ENCODE data around the gene FHIT.

Gene FHIT

DNA sequence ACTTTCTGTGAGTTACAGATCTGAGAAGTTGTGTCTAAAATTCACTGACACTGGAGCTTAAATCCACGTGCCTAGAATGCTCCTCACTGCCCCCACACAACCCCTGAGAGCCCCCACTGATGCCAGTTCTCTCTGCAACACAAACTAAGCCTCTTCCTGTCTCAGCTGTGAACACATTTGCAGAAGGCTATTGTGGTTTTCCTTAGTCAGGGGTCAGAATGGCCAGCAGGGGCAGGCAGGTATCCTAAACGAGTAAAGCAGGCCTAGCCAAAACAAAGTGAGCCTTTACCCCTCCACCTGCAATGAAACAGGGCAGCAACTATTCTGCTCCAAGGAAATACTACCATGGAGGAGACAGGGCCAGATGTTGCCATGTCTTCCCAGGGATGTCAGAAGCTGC, 78.6 kb downstream of the FHIT start:
- DNase-seq (ENCODE audit: low read depth in 2 of 3, low spot score in 1 of 3): no peak

DNA sequence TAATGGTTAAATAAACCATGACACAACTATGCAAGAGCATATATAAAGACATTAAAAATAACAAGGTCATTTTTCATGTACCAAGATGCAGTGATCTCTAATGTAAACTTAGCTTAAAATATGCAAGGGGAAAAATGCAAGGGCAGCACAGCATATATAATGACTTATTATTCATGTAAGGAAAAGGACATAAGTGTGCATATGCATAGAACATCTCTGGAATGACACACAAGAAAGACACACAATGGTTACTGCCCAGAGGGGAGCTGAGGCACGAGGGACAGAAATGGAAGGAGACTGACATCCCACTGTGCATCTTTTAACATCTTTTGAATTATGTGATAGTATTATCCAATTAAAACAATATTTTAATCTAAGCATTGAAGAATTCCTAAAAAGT, 79.0 kb downstream of the FHIT start:
- no peak for DNase-seq (ENCODE audit: low read depth in 2 of 3, low spot score in 1 of 3)

DNA sequence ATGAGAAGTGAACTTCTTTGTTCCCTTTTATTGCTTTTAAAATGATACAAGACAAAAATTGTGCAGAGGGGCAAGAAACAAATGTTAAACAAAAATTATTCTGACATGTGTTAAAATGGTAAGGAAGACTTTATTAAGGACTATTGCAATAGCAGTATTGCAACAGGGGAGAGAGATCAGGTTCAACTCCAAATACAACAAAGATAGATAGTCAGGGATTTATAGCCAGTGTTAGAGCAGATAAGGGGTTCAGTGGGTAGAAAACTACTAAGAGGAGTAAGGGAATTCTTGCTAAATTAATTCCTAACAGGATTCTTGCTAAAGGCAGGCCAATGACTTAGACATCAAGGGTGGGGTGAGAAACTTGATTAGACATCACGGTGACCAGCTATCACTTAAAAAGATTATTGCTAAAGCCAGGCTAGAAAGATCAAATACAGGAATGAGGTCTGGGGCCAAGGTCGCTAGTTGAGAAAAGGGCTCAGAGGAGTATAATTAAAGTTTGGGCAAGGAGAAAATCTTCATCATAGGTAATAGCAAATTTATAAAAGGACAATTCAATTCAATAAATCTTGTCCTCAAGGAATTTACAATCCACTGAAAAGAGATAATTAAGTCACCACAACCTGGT, 81.5 kb downstream of the FHIT start:
- DNase-seq (ENCODE audit: low read depth in 2 of 3, low spot score in 1 of 3): no peak

- DNase-seq (ENCODE audit: low read depth in 2 of 3, low spot score in 1 of 3): no peak
These were observed 83.0 kb downstream of the FHIT start for GRCh38 chr3:61168286-61168685.

- DNase-seq (ENCODE audit: low read depth in 2 of 3, low spot score in 1 of 3): no peak
These were observed 88.3 kb downstream of the FHIT start for GRCh38 chr3:61162965-61163364.

- no peak for DNase-seq (ENCODE audit: low read depth in 2 of 3, low spot score in 1 of 3)
These were observed 92.6 kb downstream of the FHIT start for GRCh38 chr3:61158667-61159066.

DNA sequence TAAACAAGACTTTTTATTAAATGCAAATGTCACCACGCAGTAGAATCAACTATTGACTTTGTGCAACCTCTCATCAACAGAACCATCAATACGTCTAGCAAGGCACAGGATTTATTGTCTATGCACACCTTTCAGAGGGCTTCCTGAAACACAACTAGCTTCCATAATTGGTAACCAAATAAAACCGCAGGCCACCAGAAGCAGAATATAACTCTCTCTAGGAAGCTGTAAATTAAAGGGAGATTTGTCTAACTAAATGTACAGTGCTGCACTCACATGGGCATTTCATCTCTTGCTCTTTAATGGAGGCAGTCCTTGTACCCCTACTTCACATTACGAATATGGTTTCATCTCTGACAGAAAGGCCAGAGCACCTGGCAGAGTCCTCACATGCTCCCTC, 93.0 kb downstream of the FHIT start:
- no peak for DNase-seq (ENCODE audit: low read depth in 2 of 3, low spot score in 1 of 3)

- DNase-seq (ENCODE audit: low read depth in 2 of 3, low spot score in 1 of 3): no peak
These were observed 93.8 kb downstream of the FHIT start for GRCh38 chr3:61157414-61157813.

DNA sequence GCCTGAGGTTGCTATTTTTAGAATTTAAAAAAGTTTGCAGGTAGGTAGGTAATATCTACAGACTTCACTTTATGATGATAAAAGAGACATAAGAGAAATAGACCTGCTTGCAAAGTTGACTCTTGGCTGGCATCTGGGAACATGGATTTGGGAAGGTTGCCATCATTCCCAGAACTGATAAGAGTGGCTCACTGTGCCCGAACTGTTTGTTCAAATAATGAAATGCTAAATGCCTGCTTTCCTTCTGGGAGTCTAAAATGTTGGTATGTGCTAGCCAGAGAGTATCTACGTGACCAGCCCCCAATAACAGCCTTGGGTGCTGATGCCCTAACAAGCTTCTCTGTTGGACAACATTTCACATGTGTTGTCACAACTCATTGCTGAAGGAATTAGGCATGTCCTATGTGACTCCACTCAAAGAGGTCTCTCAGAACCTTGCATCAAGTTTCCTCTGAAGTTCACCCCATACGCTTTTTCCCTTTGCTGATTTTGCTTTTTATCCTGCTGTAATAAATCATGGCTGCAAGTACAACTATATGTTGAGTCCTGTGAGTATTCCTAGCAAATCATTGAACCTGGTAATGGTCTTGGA, 95.5 kb downstream of the FHIT start:
- no peak for DNase-seq (ENCODE audit: low read depth in 2 of 3, low spot score in 1 of 3)

- no peak for DNase-seq (ENCODE audit: low read depth in 2 of 3, low spot score in 1 of 3)
These were observed 96.6 kb downstream of the FHIT start for GRCh38 chr3:61154457-61155198.

- no peak for DNase-seq (ENCODE audit: low read depth in 2 of 3, low spot score in 1 of 3)
These were observed 99.2 kb downstream of the FHIT start for GRCh38 chr3:61152071-61152470.

DNA sequence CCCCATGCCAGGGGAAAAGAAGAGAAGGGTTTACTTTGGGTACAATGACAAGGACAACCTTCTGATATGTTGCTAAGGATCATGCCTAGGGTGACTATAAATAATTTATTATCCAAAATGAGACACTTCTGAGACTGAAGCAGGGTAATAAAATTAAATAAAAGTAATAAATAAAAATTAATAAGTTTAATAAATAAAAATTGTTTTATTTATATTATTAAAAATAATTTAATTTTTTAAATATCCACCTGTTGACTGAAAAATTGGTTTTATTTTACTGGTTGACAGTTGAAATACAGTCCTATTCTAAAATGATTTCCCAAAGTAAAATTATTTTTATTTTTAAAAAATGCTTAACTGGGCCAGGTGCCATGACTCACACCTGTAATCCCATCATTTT, 102.0 kb downstream of the FHIT start:
- DNase-seq (ENCODE audit: low read depth in 2 of 3, low spot score in 1 of 3): no peak

DNA sequence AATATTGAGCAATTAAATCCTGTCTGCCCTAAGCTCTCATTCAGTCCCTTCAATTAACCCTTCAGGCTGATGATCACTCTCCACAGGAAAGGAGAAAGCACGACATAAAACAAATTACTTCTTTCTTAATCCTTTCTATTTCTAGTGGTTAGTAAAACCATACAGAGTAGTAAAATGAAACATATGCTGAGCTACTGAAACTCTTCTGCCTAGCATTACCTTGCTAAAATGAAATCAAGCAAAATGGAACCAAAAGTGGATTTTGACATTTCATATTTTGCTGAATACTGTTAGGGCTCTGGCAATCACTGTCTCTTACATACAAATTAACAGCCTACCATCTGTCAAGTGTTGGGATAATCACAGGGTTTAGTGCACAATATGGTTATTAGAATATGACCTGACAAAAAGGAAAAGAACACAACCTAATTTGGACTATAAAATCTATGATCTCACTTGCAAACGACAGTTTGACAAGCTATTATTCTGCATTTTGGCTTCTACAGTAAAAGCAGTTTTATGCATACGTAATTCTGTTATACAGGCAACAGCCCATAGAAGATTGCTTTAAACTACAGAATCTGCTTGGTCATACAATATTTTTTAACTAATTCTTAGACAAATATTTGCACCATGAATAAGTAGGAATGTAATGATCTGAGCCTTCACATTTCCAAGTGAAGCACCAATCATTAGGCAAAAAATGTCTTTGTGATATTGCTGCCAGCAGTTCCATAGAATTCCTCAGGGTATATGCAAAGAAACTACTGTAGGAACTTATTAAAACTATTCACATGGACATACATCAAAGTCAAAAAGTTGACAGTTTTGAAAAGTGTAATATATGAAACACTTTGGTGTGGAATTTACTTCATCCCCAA, 105.0 kb downstream of the FHIT start:
- no peak for DNase-seq (ENCODE audit: low read depth in 2 of 3, low spot score in 1 of 3)

DNA sequence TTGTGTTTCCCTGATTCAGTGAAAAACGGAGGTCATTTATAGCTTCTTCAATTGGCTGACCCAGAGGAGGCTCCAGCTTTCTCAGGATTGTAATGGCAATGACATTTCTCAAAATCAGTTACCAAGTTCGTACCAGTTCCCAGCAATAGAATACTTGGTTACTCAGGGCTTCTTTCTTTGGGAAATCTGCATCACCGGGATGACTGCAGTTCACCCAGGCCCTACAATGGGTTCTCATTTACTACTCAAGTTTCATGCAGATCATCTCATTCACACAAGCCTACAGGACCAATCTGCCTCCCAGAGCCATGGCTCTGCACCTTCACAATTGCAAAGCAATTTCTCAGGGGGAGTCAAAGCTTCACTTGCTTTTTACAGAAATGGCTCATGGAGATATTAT, 109.6 kb downstream of the FHIT start:
- no peak for DNase-seq (ENCODE audit: low read depth in 2 of 3, low spot score in 1 of 3)

DNA sequence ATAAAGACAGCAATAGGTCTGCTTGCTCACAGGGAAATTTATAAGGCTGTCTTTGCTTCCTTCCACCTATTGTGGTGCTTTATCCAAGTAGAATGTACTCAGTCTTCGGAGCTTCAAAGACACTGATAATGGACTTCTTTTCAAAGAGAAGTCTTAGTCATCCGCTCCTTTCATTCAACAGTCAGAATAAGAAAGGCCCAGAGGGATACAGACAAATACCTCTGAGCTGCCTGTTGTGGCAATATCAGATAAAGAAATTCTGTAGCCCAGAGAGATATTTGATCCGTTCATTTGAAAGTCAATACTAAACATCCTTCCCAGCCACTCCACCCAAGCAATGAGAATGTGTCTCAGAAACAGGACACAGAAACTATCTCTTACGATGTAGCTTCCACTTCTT, 110.0 kb downstream of the FHIT start:
- DNase-seq (ENCODE audit: low read depth in 2 of 3, low spot score in 1 of 3): no peak

DNA sequence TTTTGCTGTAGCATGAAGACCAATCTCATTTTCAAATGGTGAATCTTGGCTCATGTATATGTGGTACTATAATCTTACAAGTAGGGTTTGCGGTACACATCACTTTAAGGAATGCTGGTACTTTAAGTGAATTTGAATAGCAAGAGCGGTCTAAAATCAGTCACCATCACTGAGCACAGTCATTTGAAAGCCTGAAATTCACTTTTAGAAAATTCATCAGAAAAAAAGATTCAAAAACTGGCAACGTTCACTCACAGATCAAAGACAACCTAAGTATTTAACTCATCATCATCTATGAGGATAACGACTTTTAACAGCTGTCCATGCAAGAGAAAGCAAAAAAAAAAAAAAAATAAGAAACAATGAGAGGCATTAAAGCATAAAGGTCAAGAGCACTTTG, 111.6 kb downstream of the FHIT start:
- DNase-seq (ENCODE audit: low read depth in 2 of 3, low spot score in 1 of 3): no peak

GRCh38 chr3:61138401-61138800, 112.9 kb downstream of the FHIT start:
- no peak for DNase-seq (ENCODE audit: low read depth in 2 of 3, low spot score in 1 of 3)

DNA sequence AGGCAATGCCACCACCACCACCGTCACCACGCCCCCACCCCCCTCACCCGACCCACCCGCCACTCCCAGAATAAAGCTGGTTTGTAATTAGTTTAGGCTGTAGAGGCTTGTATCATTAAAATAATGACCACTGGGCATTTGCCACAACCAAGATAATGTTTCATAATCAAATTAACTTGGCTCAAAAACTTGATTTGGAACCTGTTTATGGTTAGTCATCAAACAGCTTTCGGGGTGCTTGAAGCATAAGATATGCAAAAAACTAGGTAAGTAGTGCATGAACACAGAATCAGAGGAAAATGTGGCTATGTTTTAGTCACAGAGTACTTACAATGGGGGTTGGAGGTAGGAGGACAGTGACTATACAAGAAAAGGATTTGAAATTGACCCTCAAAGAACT, 115.1 kb downstream of the FHIT start:
- DNase-seq (ENCODE audit: low read depth in 2 of 3, low spot score in 1 of 3): no peak

- no peak for DNase-seq (ENCODE audit: low read depth in 2 of 3, low spot score in 1 of 3)
These were observed 116.7 kb downstream of the FHIT start for GRCh38 chr3:61134532-61134931.

- no peak for DNase-seq (ENCODE audit: low read depth in 2 of 3, low spot score in 1 of 3)
These were observed 119.2 kb downstream of the FHIT start for GRCh38 chr3:61132062-61132461.

DNA sequence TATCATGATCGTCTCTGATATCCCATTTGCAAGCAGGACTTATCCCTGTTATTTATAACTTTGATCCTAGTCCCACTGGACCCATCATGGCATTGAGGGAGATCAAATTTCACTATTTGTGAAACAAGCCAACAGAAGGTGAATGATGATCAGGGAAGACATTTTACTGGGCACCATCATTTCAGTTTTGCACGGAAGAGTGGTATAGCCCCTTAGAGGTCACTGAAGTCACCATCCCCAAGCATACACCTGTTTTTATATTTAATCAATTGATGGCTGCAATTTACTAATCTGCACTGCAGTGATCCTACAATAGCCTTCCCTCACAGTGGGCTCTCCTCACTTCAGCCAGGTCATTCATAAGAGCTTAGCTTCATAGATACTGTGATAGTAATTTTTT, 132.4 kb downstream of the FHIT start:
- DNase-seq (ENCODE audit: low read depth in 2 of 3, low spot score in 1 of 3): no peak

All from stimulated activated CD4-positive, alpha-beta T cell treated with anti-CD3 and anti-CD28 coated beads, Interleukin-12 subunit alpha, Interleukin-12 subunit beta, amount 100 ng/mL, for 48 hours (primary cell).